ELF-1 (cell line): ENCODE results near the gene CBY1.
A peak's percentile ranks its signal among the peaks of the same experiment; 100 is the strongest.
"Not testable (repeated sequence)": the region's sequence is repeated elsewhere in the genome, so short reads cannot be mapped to it uniquely, and the experiment has no call there.

Experiments
- DNase-seq: peaks from one replicate; pipeline ENCODE4 v3.0.0-alpha.2; 2016; ENCODE audit warnings: low read depth, low spot score

The CBY1 gene

GRCh38 chr22:38656256-38657044, at the start of gene CBY1, which contains the start of gene FAM227A:
Gene CBY1, plus strand, starts transcription at chr22:38656638. Its CDS starts 11,417 bp downstream, at chr22:38668055.
Gene FAM227A, minus strand, starts transcription at chr22:38656392. Its CDS starts 6,224 bp downstream, at chr22:38650168.
- peak; percentile 96 for DNase-seq

- DNase-seq, result no peak
Observed at GRCh38 chr22:38607680-38608079, 48.8 kb upstream of the CBY1 start.

GRCh38 chr22:38608992-38609750, 47.3 kb upstream of the CBY1 start:
- no peak for DNase-seq

- DNase-seq, result peak; percentile 41
Observed at GRCh38 chr22:38610234-38610633, 46.2 kb upstream of the CBY1 start.

- no peak for DNase-seq
Observed at GRCh38 chr22:38611559-38611958, 44.9 kb upstream of the CBY1 start.

- no peak for DNase-seq
Observed at GRCh38 chr22:38612217-38613006, 44.0 kb upstream of the CBY1 start.

- DNase-seq, result no peak
Observed at GRCh38 chr22:38613588-38613987, 42.9 kb upstream of the CBY1 start.

GRCh38 chr22:38614332-38615063, 41.9 kb upstream of the CBY1 start:
- DNase-seq, result no peak

GRCh38 chr22:38615064-38615405, 41.4 kb upstream of the CBY1 start:
- DNase-seq, result not testable (repeated sequence)

- no peak for DNase-seq
Observed at GRCh38 chr22:38618258-38618657, 38.2 kb upstream of the CBY1 start.

GRCh38 chr22:38618682-38619081, 37.8 kb upstream of the CBY1 start:
- DNase-seq, result no peak

GRCh38 chr22:38623351-38623750, 33.1 kb upstream of the CBY1 start:
- no peak for DNase-seq

GRCh38 chr22:38628444-38628843, 28.0 kb upstream of the CBY1 start:
- DNase-seq, result no peak

- no peak for DNase-seq
Observed at GRCh38 chr22:38629108-38629507, 27.3 kb upstream of the CBY1 start.

GRCh38 chr22:38631724-38632123, 24.7 kb upstream of the CBY1 start:
- no peak for DNase-seq

- no peak for DNase-seq
Observed at GRCh38 chr22:38632528-38632927, 23.9 kb upstream of the CBY1 start.

GRCh38 chr22:38638216-38638615, 18.2 kb upstream of the CBY1 start:
- DNase-seq, result no peak

GRCh38 chr22:38638728-38639127, 17.7 kb upstream of the CBY1 start:
- no peak for DNase-seq

- DNase-seq, result no peak
Observed at GRCh38 chr22:38641476-38642040, 14.9 kb upstream of the CBY1 start.

GRCh38 chr22:38644245-38644644, 12.2 kb upstream of the CBY1 start:
- not testable (repeated sequence) for DNase-seq

GRCh38 chr22:38645430-38645829, 11.0 kb upstream of the CBY1 start:
- DNase-seq, result no peak
